Urinary bladder (tissue), 4 donors: Measurements from ENCODE around the gene MAP4K3. TPM values are rescaled to one million over a fixed set of nuclear protein-coding genes. Genes with fewer than 3 reads are reported as not detected.
"Not testable (repeated sequence)": the region's sequence is repeated elsewhere in the genome, so short reads cannot be mapped to it uniquely, and the experiment has no call there.

ENCODE experiments used
- DNase-seq: peaks from one replicate; pipeline ENCODE4 v3.0.0-alpha.2; 2015; ENCODE audit errors: extremely low spot score
- H3K27ac ChIP-seq: one replicate; pipeline ENCODE4 v1.5.1; 2013; ENCODE audit warnings: low read depth, mild to moderate bottlenecking, moderate library complexity
- H3K36me3 ChIP-seq: one replicate; pipeline ENCODE4 v1.6.1; 2013; ENCODE audit warnings: mild to moderate bottlenecking, moderate library complexity; ENCODE audit not compliant: insufficient read depth
- H3K4me1 ChIP-seq: one replicate; pipeline ENCODE4 v1.6.1; 2013; ENCODE audit warnings: mild to moderate bottlenecking, moderate library complexity; ENCODE audit not compliant: insufficient read depth
- H3K4me3 ChIP-seq: one replicate; pipeline ENCODE4 v1.5.1; 2013; ENCODE audit warnings: low read depth, low read length
- WGBS: extraction: QIAGEN DNeasy Blood & Tissue Kit; methylation state at CpG from one replicate; pipeline ENCODE4 v1.1.7; 2013; 5-methylcytosine and 5-hydroxymethylcytosine counted together
- polyA plus RNA-seq: library from polyadenylated mRNA; stranded (reverse); fragments of 200-250 nt; gene quantifications from one replicate; pipeline ENCODE4 v1.2.3, GENCODE V29; 2013
- total RNA-seq: library from RNA; depleted of rRNA; stranded (reverse); fragments of >200 nt; gene quantifications from one replicate; pipeline ENCODE4 v1.2.3, GENCODE V29; 2014
- donor health status: healthy with polysubstance abuse.
- donor health status: healthy.

Gene MAP4K3
- total and polyA plus RNA-seq, 2 donors, result 18.1 to 208 TPM

DNA sequence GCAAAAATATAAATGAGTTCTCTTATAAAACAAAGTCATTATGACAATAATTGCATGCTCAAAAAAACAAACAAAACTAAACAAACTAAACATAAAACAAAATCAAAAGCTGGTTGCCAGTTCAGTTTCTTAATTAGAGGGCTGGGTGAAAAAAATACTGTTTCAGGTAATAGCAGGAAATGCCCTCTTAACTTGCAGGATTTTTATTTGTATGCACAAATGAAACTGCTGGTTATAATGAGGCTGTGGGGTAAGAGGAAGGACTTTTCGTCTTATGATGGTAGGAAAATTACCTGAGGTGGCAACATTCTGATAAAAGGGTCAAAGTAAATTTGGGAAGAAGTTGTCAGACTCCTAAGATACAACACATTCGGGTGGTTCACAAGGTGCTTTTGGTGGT, 171.8 kb downstream of the MAP4K3 start:
- WGBS, result 89% methylated on average over 2 of the region's 2 CpGs
- Histone ChIP-seq H3K27ac (no peak overlapping the region), H3K4me3 (no peak overlapping the region), H3K36me3 (no peaks in the 10 kb centered on the region), H3K4me1 (no peaks in the 10 kb centered on the region)
- DNase-seq, result no peak

DNA sequence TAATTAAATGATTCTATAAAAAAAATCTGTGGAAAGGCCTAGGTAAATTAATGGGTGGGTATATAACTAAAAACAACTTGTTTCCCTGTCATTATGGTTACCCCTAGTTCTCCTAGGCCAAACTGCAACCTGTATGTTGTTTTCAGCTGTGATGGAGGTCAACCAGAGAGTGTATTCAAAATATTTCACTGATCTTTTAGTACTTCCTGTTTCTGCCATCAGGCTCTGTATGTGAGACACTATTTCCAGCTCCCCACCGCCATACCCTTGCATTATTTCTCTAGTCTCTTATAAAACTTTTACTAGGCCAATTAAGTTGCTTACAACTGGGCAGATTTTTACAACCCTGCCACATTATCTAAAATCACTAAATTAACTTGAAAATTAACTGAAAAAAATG, 172.4 kb downstream of the MAP4K3 start:
- Histone ChIP-seq H3K27ac (no peak overlapping the region), H3K4me3 (no peak overlapping the region), H3K36me3 (no peaks in the 10 kb centered on the region), H3K4me1 (no peaks in the 10 kb centered on the region)
- no peak for DNase-seq
- WGBS, result 66% methylated on average over 1 of the region's 1 CpG

DNA sequence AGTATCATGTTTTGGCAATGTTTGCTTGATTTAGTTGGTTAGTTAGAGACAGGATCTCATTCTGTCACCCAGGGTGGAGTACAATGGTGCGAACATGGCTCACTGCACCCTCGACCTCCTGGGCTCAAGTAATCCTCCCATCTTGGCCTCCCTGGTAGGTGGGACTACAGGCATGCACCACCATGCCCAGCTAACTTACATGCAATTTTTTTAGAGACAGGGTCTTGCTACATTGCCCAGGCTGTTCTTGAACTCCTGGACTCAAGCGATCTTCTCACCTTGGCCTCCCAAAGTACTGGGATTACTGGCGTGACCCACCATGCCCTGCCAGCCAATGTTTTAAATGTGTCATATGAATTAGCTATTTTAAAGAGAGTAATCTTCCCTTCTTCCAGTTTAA, 177.0 kb downstream of the MAP4K3 start:
- H3K4me3 ChIP-seq, result no peak overlapping the region
- no peaks in the 10 kb centered on the region for H3K36me3 ChIP-seq
- H3K27ac ChIP-seq, result no peak overlapping the region
- no peaks in the 10 kb centered on the region for H3K4me1 ChIP-seq
- DNase-seq, result no peak
- 95% methylated on average over 4 of the region's 4 CpGs for WGBS

DNA sequence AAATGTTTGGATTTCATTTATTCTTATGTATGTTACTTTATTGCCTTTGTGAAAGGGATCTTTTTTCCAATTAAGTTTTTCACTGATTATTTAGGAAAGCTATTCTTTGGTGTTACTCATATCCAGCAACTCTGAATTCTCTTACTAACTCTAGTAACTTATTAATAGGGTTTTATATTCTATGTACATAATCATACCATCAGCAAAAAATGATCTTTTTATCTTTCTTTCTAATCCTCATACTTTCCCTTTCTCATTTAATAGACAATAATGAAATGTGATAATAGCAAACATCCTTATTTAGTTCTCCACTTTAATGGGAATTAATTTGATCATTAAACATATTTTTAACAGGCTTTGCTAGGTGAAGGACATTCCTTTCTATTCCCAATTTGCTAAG, 181.0 kb downstream of the MAP4K3 start:
- H3K4me3 ChIP-seq, result no peak overlapping the region
- no peaks in the 10 kb centered on the region for H3K4me1 ChIP-seq
- no peaks in the 10 kb centered on the region for H3K36me3 ChIP-seq
- no peak overlapping the region for H3K27ac ChIP-seq
- no peak for DNase-seq

DNA sequence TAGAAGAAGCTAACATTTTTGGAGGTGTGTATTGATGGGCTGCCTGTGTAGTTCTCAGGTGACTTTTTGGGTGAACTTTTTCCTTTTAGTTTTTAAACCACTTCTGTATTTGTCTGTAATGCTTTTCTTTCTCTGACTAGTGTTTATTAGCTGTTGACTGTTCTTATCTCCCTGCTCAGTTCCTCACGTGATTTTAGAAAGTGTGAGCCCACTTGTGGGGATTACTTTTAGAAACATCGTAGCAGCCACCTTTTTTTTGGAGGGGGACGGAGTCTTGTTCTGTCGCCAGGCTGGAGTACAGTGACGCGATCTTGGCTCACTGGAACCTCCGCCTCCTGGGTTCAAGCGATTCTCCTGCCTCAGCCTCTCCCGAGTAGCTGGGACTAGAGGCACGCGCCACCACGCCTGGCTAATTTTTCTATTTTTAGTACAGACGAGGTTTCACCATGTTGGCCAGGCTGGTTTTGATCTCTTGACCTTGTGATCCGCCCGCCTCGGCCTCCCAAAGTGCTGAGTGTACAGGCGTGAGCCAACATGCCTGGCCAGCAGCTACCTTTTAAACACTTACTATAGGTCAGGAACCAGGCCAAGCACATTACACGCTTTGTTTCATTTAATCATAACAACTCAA, 184.1 kb downstream of the MAP4K3 start:
- no peak overlapping the region for H3K4me3 ChIP-seq
- H3K4me1 ChIP-seq, result no peaks in the 10 kb centered on the region
- H3K36me3 ChIP-seq, result no peaks in the 10 kb centered on the region
- H3K27ac ChIP-seq, result no peak overlapping the region
- DNase-seq, result no peak
- WGBS, result 80% methylated on average over 18 of the region's 18 CpGs

DNA sequence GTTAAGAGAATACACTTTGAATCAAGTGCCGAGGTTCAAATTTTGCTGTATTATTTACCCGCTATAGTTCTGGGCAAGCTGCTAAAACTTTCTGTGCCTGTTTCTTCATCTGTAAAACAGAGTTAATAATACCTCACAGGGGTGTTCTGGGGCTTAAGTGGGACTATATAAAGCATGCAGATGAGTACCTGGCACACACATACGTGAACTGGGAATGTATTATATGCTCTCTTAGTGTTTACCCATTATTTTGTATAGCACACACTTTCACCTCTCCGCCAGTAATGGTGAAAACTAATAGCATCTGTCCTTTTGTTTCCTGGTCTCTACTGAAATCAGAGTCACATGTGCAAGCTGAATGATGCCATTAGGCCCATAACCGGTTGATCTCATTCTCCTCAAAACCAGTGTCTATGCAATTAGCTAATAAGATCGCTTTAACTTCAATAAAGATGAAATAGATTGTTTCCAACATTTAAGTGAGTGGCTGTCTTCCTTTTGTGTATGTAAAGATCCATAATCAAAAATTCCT, 189.5 kb downstream of the MAP4K3 start:
- DNase-seq, result no peak
- Histone ChIP-seq H3K4me1 (no peaks in the 10 kb centered on the region), H3K4me3 (no peak overlapping the region), H3K27ac (no peak overlapping the region), H3K36me3 (no peaks in the 10 kb centered on the region)
- 74% methylated on average over 6 of the region's 6 CpGs for WGBS

DNA sequence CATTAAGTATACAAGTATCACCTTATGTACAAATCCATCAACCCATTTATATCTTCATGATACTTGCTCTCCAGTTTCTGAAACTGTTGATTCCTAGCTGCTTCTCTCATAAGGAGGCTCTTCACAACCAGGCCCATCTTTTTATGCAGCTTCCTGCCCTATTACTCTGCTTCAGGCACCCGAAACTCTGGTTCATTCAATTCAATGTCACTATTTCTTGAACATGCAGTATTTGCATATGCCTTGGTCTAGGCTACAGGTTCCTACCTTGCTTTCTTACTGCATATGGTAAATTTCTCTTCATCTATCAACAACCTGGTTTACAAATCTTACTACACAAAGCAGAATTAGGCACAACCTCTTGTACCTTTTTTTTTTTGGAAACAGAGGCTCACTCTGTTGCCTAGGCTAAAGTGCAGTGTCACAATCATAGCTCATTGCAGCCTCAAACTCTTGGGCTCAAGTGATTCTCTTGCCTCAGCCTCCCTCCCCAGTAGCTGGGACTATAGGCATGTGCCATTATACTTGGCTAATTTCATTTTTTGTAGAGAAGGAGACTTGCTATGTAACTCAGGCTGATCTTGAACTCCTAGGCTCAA, 190.6 kb downstream of the MAP4K3 start:
- 86% methylated on average over 1 of the region's 1 CpG for WGBS
- H3K36me3 ChIP-seq, result no peaks in the 10 kb centered on the region

DNA sequence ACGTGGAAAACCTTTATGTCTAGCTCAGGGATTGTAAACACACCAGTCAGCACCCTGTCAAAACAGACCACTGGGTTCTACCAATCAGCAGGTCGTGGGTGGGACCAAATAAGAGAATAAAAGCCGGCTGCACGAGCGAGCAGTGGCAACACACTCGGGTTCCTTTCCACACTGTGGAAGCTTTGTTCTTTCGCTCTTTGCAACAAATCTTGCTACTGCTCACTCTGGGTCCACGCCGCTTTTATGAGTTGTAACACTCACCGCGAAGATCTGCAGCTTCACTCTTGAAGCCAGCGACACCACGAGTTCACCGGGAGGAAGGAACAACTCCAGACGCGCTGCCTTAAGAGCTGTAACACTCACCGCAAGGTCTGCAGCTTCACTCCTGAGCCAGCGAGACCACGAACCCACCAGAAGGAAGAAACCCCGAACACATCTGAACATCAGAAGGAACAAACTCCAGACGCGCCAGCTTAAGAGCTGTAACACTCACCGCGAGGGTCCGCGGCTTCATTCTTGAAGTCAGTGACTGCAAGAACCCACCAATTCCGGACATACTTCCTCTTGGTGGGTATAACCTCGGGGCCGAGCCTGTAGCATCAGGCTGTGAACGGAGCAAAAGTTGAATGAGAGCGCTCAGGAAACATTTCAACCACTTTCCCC, 192.0 kb downstream of the MAP4K3 start:
- H3K27ac ChIP-seq, DNase-seq, H3K36me3 ChIP-seq, H3K4me1 ChIP-seq, H3K4me3 ChIP-seq: not testable (repeated sequence)
- WGBS, result 83% methylated on average over 31 of the region's 31 CpGs

More for the DNA sequence above, 190.6 kb downstream of the MAP4K3 start:
- DNase-seq, result no peak
- Histone ChIP-seq H3K4me3 (no peak overlapping the region), H3K4me1 (no peaks in the 10 kb centered on the region), H3K27ac (no peak overlapping the region)

DNA sequence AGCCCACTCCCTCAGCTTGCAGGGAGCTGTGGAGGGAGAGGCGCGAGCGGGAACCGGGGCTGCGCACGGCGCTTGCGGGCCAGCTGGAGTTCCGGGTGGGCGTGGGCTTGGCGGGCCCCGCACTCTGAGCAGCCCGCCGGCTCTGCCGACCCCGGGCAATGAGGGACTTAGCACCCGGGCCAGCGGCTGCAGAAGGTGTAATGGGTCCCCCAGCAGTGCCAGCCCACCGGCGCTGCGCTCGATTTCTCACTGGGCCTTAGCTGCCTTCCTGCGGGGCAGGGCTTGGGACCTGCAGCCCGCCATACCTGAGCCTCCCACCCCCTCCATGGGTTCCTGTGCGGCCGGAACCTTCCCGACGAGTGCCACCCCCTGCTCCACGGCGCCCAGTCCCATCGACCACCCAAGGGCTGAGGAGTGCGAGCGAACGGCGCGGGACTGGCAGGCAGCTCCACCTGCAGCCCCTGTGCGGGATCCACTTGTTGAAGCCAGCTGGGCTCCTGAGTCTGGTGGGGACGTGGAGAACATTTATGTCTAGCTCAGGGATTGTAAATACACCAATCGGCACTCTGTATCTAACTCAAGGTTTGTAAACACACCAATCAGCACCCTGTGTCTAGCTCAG, 192.7 kb downstream of the MAP4K3 start:
- not testable (repeated sequence) for DNase-seq, H3K4me3 ChIP-seq, H3K36me3 ChIP-seq, H3K4me1 ChIP-seq, H3K27ac ChIP-seq
- 90% methylated on average over 39 of the region's 39 CpGs for WGBS

DNA sequence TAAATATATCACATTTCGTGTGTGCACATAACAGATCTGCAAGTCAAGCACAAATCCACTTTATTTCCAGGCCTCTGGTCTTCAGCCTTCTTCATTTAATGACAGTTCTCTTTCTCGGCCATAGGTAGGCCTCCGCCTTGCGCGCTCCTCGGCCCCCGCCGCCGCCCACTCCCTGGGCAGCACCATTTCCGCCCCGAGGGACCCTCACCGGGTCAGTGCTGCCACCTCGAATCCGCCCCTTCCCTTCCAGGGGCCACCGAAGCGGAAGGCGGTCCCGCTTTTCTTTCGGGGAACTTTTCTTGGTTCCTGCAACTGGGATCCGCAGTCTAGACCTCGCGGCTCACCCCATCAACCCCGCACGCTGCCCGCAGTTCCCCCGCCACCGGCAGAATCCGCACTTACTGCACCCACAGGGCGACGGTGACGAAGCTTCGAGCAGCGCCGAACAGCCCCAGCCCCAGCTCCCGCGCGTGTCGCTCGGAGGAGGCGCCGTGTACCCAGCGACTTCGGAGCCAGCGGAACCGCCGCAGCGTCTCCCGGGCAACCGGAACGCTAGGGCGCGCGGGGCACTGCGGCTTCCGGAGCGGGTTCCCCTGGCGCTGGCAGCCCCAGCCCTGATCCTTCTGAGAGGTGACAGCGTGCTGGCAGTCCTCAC, 193.5 kb downstream of the MAP4K3 start, which contains the start of gene CDKL4:
TSS of gene CDKL4 (minus strand) at position 502 of the 655 bp plus-strand sequence.
- no peak for DNase-seq
- Histone ChIP-seq H3K4me3 (no peak within 1 kb of the TSS), H3K27ac (no peak within 1 kb of the TSS), H3K36me3 (no peaks in the 10 kb centered on the region), H3K4me1 (no peaks in the 10 kb centered on the region)
- WGBS, result 53% methylated on average over 58 of the region's 58 CpGs

DNA sequence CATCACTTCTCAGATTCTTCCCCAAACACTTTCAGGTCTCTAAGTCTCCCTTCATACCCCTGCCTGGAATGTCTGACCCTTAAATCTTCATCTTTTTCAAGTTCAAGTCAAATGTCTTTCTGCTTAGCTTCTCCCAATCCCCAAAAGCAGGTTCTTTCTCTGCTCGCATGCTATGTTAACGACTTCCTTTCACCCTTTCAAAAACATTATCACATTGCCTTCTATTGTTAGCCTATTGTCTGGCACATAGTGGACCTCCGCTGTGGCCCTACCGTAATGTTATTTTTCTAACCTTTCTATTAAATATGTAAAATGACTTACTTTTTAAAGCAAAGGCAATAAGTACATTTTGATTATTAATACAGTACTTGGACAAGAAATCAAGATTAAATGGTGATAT, 195.5 kb downstream of the MAP4K3 start:
- no peak for DNase-seq
- 73% methylated on average over 4 of the region's 4 CpGs for WGBS

DNA sequence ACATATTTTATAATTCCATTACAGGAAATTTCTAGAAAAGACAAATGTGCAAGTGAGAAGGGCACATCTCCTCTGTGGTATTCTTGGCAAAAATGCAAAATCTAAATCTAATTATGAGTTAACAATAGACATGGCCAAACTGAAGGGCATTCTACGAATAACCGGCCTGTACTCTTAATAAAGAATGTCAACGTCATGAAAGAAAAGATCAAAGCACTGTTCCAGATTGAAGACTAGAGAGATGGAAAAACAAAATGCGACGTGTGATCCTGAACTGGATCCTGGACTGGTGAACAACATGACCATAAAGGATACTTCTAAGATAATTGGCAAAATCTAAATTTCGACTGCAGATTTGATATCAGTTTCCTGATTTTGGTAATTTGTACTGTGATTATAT, 196.3 kb downstream of the MAP4K3 start:
- DNase-seq, result no peak
- Histone ChIP-seq H3K4me1 (no peaks in the 10 kb centered on the region), H3K27ac (no peak overlapping the region), H3K36me3 (no peaks in the 10 kb centered on the region), H3K4me3 (no peak overlapping the region)
- 83% methylated on average over 6 of the region's 6 CpGs for WGBS

More for the DNA sequence above, 195.5 kb downstream of the MAP4K3 start:
- Histone ChIP-seq H3K36me3 (no peaks in the 10 kb centered on the region), H3K4me1 (no peaks in the 10 kb centered on the region), H3K27ac (no peak overlapping the region), H3K4me3 (no peak overlapping the region)

DNA sequence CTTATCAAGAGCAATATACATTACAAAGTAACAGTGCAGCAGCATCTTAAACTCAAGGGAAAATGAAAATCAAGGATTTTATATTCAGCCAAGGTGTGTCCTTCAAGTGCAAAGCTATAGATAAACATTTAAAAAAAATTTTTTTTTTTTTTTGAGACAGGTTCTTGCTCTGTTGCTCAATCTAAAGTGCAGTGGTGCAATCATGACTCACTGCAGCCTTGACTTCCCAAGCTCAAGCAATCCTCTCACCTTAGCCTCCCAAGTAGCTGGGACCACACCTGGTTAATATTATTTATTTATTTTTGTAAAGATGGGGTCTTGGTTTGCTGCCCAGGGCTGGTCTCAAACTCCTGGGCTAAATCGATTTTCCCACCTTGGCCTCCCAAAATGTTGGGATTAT, 202.3 kb downstream of the MAP4K3 start:
- Histone ChIP-seq H3K27ac (no peak overlapping the region), H3K36me3 (no peaks in the 10 kb centered on the region), H3K4me3 (no peak overlapping the region), H3K4me1 (no peaks in the 10 kb centered on the region)
- no peak for DNase-seq
- WGBS, result 99% methylated on average over 1 of the region's 1 CpG
